ENCODE measurements around the gene YIPF7.

Gene YIPF7

DNA sequence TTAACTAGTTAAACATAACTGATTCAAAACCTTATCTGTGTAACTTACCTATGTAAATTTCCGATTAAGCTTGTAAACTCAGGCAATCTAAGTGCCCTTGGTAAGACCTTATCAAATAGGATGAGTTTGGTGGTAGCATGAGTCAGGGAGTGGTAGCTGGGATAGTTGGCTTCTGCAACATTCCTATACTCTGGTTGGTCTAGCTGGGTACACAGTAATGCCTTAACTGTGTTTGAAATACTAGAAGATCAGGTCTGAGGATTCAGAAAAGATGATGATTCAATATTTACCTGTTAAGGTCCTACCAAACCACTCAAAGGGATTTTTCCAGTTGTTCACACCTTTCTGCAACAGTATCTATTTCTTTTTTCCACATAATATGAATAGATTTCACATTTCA, 5.3 kb downstream of the YIPF7 start:
- Histone ChIP-seq H3K18ac (ENCODE audit: low read length) (no peak overlapping the region), H3K9ac (ENCODE audit: low read length) (no peak overlapping the region), H3K4me3 (ENCODE audit: low read depth, low read length) (no peak overlapping the region), H3K27me3 (ENCODE audit: insufficient read depth, low read length) (no peaks in the 10 kb centered on the region), H3K4ac (ENCODE audit: low read depth, low read length) (no peak overlapping the region), H2AK5ac (ENCODE audit: low read length) (no peak overlapping the region), H3K36me3 (ENCODE audit: control insufficient read depth in 1 of 2, insufficient read depth in 2 of 2, low read length in 2 of 2) (no peaks in the 10 kb centered on the region), H2AFZ (ENCODE audit: insufficient read depth, low read length, poor library complexity) (no peak overlapping the region), H4K91ac (ENCODE audit: low read depth, low read length) (no peak overlapping the region), H2BK5ac (ENCODE audit: low read depth, low read length, poor library complexity) (no peak overlapping the region), H4K8ac (ENCODE audit: low read depth, low read length) (no peak overlapping the region), H3K4me2 (ENCODE audit: low read length) (no peak overlapping the region), H3K23ac (ENCODE audit: low read length) (no peak overlapping the region), H3K79me1 (ENCODE audit: low read length) (no peaks in the 10 kb centered on the region), H4K12ac (ENCODE audit: low read depth, low read length) (no peak overlapping the region), H3K27ac (ENCODE audit: low read depth, low read length) (no peak overlapping the region), H2BK120ac (ENCODE audit: insufficient read depth, low read length, poor library complexity) (no peak overlapping the region), H2BK12ac (ENCODE audit: low read length) (no peak overlapping the region), H3K79me2 (ENCODE audit: control insufficient read depth, insufficient read depth, low read length, poor library complexity) (no peaks in the 10 kb centered on the region), H3K14ac (ENCODE audit: low read length) (no peak overlapping the region), H3K9me3 (ENCODE audit: insufficient read depth, low read depth, low read length) (peaks cover 6% of the 10 kb centered on the region), H3K4me1 (ENCODE audit: control insufficient read depth in 1 of 2, insufficient read depth in 2 of 2, low read length in 2 of 2) (no peaks in the 10 kb centered on the region)
- no CpG with 5 or more reads among the region's 1 CpG for WGBS (ENCODE audit: extremely low coverage, insufficient coverage, insufficient read length)
- no peak for DNase-seq

DNA sequence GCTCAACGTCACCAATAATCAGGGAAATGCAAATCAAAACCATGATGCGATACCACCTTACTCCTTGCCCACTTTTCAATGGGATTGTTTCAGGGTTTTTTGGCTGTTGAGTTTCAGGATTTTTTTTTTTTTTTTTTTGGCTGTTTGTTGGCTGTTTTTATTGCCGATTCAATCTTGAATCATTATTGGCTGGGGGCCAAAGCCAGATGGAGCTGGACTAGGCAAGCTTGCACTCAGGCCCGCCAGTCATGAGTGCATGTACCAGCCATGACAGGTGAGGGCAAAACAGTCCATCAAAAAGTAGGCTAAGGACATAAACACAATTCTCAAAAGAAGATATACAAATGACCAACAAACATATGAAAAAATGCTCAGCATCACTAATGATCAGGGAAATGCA, 13.3 kb downstream of the YIPF7 start:
- no peak overlapping the region for H3K4me3 ChIP-seq (ENCODE audit: low read depth, low read length)
- no peak overlapping the region for H2BK12ac ChIP-seq (ENCODE audit: low read length)
- H4K91ac ChIP-seq (ENCODE audit: low read depth, low read length), result no peak overlapping the region
- peaks cover 2% of the 10 kb centered on the region for H3K9me3 ChIP-seq (ENCODE audit: insufficient read depth, low read depth, low read length)
- no peak overlapping the region for H3K23ac ChIP-seq (ENCODE audit: low read length)
- no peak overlapping the region for H3K4me2 ChIP-seq (ENCODE audit: low read length)
- no peak overlapping the region for H3K18ac ChIP-seq (ENCODE audit: low read length)
- no peak overlapping the region for H3K14ac ChIP-seq (ENCODE audit: low read length)
- H3K36me3 ChIP-seq (ENCODE audit: control insufficient read depth in 1 of 2, insufficient read depth in 2 of 2, low read length in 2 of 2), result no peaks in the 10 kb centered on the region
- H2BK120ac ChIP-seq (ENCODE audit: insufficient read depth, low read length, poor library complexity), result no peak overlapping the region
- no peak overlapping the region for H3K27ac ChIP-seq (ENCODE audit: low read depth, low read length)
- no peaks in the 10 kb centered on the region for H3K27me3 ChIP-seq (ENCODE audit: insufficient read depth, low read length)
- DNase-seq, result no peak
- no peak overlapping the region for H4K8ac ChIP-seq (ENCODE audit: low read depth, low read length)
- no peaks in the 10 kb centered on the region for H3K79me2 ChIP-seq (ENCODE audit: control insufficient read depth, insufficient read depth, low read length, poor library complexity)
- no peak overlapping the region for H3K9ac ChIP-seq (ENCODE audit: low read length)
- no peak overlapping the region for H4K12ac ChIP-seq (ENCODE audit: low read depth, low read length)
- no peak overlapping the region for H2AFZ ChIP-seq (ENCODE audit: insufficient read depth, low read length, poor library complexity)
- no peaks in the 10 kb centered on the region for H3K4me1 ChIP-seq (ENCODE audit: control insufficient read depth in 1 of 2, insufficient read depth in 2 of 2, low read length in 2 of 2)
- no CpG with 5 or more reads among the region's 4 CpGs for WGBS (ENCODE audit: extremely low coverage, insufficient coverage, insufficient read length)
- no peak overlapping the region for H3K4ac ChIP-seq (ENCODE audit: low read depth, low read length)
- no peak overlapping the region for H2BK5ac ChIP-seq (ENCODE audit: low read depth, low read length, poor library complexity)
- no peaks in the 10 kb centered on the region for H3K79me1 ChIP-seq (ENCODE audit: low read length)
- no peak overlapping the region for H2AK5ac ChIP-seq (ENCODE audit: low read length)

DNA sequence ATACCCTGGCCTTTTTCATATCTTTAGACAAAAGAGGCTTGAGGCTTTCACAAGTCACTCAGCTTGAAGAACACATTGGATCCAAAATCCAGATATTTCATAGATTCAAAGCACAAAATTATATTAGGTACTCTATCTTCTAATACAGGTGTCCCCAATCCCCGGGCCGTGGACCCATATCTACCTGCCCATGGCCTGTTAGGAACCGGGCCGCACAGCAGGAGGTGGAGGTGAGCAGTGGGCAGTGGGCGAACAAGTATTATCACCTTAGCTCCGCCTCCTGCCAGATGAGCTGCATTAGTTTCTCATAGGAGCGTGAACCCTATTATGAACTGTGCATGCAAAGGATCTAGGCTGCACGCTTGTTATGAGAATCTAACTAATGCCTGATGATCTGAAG, 18.7 kb downstream of the YIPF7 start:
- no peak overlapping the region for H2AK5ac ChIP-seq (ENCODE audit: low read length)

DNA sequence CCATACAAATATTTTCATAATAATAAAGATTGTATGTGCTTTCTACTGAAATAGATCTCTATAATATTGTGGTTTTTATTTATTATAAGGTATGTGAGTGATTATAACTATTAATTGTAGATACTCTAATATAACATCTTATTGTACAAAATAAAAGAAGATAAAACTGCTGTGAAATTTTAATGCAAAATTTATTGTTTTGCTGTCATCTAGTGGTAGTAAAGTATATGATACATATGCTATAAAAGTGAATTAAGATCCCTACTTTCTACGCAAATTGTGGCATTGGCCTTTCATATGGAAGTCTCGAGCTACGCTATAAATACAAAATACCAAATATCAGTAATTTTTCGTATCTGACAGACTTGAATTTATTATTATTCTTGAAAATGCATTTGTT, 19.3 kb downstream of the YIPF7 start:
- Histone ChIP-seq H3K18ac (ENCODE audit: low read length) (no peak overlapping the region), H4K91ac (ENCODE audit: low read depth, low read length) (no peak overlapping the region), H3K14ac (ENCODE audit: low read length) (no peak overlapping the region), H3K4me2 (ENCODE audit: low read length) (no peak overlapping the region), H4K12ac (ENCODE audit: low read depth, low read length) (no peak overlapping the region), H2BK120ac (ENCODE audit: insufficient read depth, low read length, poor library complexity) (no peak overlapping the region), H2BK5ac (ENCODE audit: low read depth, low read length, poor library complexity) (no peak overlapping the region), H3K9ac (ENCODE audit: low read length) (no peak overlapping the region), H3K4me3 (ENCODE audit: low read depth, low read length) (no peak overlapping the region), H2AK5ac (ENCODE audit: low read length) (no peak overlapping the region), H4K8ac (ENCODE audit: low read depth, low read length) (no peak overlapping the region), H3K27ac (ENCODE audit: low read depth, low read length) (no peak overlapping the region), H3K4ac (ENCODE audit: low read depth, low read length) (no peak overlapping the region), H3K36me3 (ENCODE audit: control insufficient read depth in 1 of 2, insufficient read depth in 2 of 2, low read length in 2 of 2) (no peaks in the 10 kb centered on the region), H3K79me2 (ENCODE audit: control insufficient read depth, insufficient read depth, low read length, poor library complexity) (no peaks in the 10 kb centered on the region), H2BK12ac (ENCODE audit: low read length) (no peak overlapping the region), H3K27me3 (ENCODE audit: insufficient read depth, low read length) (no peaks in the 10 kb centered on the region), H3K9me3 (ENCODE audit: insufficient read depth, low read depth, low read length) (no peaks in the 10 kb centered on the region), H3K4me1 (ENCODE audit: control insufficient read depth in 1 of 2, insufficient read depth in 2 of 2, low read length in 2 of 2) (no peaks in the 10 kb centered on the region), H3K79me1 (ENCODE audit: low read length) (no peaks in the 10 kb centered on the region), H3K23ac (ENCODE audit: low read length) (no peak overlapping the region), H2AFZ (ENCODE audit: insufficient read depth, low read length, poor library complexity) (no peak overlapping the region)
- WGBS (ENCODE audit: extremely low coverage, insufficient coverage, insufficient read length), result no CpG with 5 or more reads among the region's 4 CpGs
- DNase-seq, result no peak

More for the DNA sequence above, 18.7 kb downstream of the YIPF7 start:
- Histone ChIP-seq H3K14ac (ENCODE audit: low read length) (no peak overlapping the region), H2BK5ac (ENCODE audit: low read depth, low read length, poor library complexity) (no peak overlapping the region), H3K18ac (ENCODE audit: low read length) (no peak overlapping the region), H3K9ac (ENCODE audit: low read length) (no peak overlapping the region), H3K4me2 (ENCODE audit: low read length) (no peak overlapping the region), H2AFZ (ENCODE audit: insufficient read depth, low read length, poor library complexity) (no peak overlapping the region), H3K23ac (ENCODE audit: low read length) (no peak overlapping the region), H3K4ac (ENCODE audit: low read depth, low read length) (no peak overlapping the region), H4K91ac (ENCODE audit: low read depth, low read length) (no peak overlapping the region), H3K4me1 (ENCODE audit: control insufficient read depth in 1 of 2, insufficient read depth in 2 of 2, low read length in 2 of 2) (no peaks in the 10 kb centered on the region), H3K79me2 (ENCODE audit: control insufficient read depth, insufficient read depth, low read length, poor library complexity) (no peaks in the 10 kb centered on the region), H4K8ac (ENCODE audit: low read depth, low read length) (no peak overlapping the region), H3K27ac (ENCODE audit: low read depth, low read length) (no peak overlapping the region), H3K4me3 (ENCODE audit: low read depth, low read length) (no peak overlapping the region), H3K79me1 (ENCODE audit: low read length) (no peaks in the 10 kb centered on the region), H3K36me3 (ENCODE audit: control insufficient read depth in 1 of 2, insufficient read depth in 2 of 2, low read length in 2 of 2) (no peaks in the 10 kb centered on the region), H3K9me3 (ENCODE audit: insufficient read depth, low read depth, low read length) (no peaks in the 10 kb centered on the region), H4K12ac (ENCODE audit: low read depth, low read length) (no peak overlapping the region), H3K27me3 (ENCODE audit: insufficient read depth, low read length) (no peaks in the 10 kb centered on the region), H2BK120ac (ENCODE audit: insufficient read depth, low read length, poor library complexity) (no peak overlapping the region), H2BK12ac (ENCODE audit: low read length) (no peak overlapping the region)
- WGBS (ENCODE audit: extremely low coverage, insufficient coverage, insufficient read length), result no CpG with 5 or more reads among the region's 8 CpGs
- DNase-seq, result no peak

All from trophoblast cell (in vitro differentiated cells and primary cell).